Subcutaneous abdominal adipose tissue (tissue), 5 donors: ENCODE results near the gene PPP3CA.

ENCODE experiments used
- H3K27ac ChIP-seq: one replicate; pipeline ENCODE4 v1.7.0; 2013; ENCODE audit warnings: low read depth, mild to moderate bottlenecking, inconsistent platforms, low read length, moderate library complexity
- H3K27me3 ChIP-seq, 5 donors: one replicate each; pipeline ENCODE4 v1.7.0; 2013; ENCODE audit warnings: low read length in 5 of 5, inconsistent platforms in 1 of 5; ENCODE audit not compliant: control insufficient read depth in 5 of 5, insufficient read depth in 4 of 5
- H3K36me3 ChIP-seq, 5 donors: one replicate each; pipeline ENCODE4 v1.7.0; 2013; ENCODE audit warnings: low read length in 5 of 5; ENCODE audit not compliant: control insufficient read depth in 5 of 5, insufficient read depth in 5 of 5
- H3K4me1 ChIP-seq, 5 donors: one replicate each; pipeline ENCODE4 v1.7.0; 2013; ENCODE audit warnings: low read length in 5 of 5, mild to moderate bottlenecking in 3 of 5, moderate library complexity in 1 of 5; ENCODE audit not compliant: control insufficient read depth in 5 of 5, insufficient read depth in 5 of 5
- H3K4me3 ChIP-seq, 5 donors: one replicate each; pipeline ENCODE4 v1.7.0; 2013; ENCODE audit warnings: low read length in 5 of 5, low read depth in 1 of 5
- H3K9ac ChIP-seq, 5 donors: one replicate each; pipeline ENCODE4 v1.7.0; 2013; ENCODE audit warnings: low read length in 5 of 5, mild to moderate bottlenecking in 4 of 5, moderate library complexity in 3 of 5
- H3K9me3 ChIP-seq, 5 donors: one replicate each; pipeline ENCODE4 v1.7.0; 2013; ENCODE audit warnings: low read length in 5 of 5; ENCODE audit not compliant: control insufficient read depth in 5 of 5
- donor health status: healthy.
- donor health status: healthy.
- donor health status: healthy.
- donor health status: healthy.
- donor health status: healthy.

The PPP3CA gene

GRCh38 chr4:101039367-101039766 is 308.0 kb downstream of the PPP3CA start:
- H3K27ac ChIP-seq: no peak overlapping the region
- peaks cover 2 to 15% (median 6%) of the 10 kb centered on the region in 5 donors for H3K36me3 ChIP-seq
- H3K9me3 ChIP-seq: no peaks in the 10 kb centered on the region
- peaks cover 0 to 5% (median 0%) of the 10 kb centered on the region in 5 donors for H3K4me1 ChIP-seq
- no peak overlapping the region for H3K9ac ChIP-seq
- no peaks in the 10 kb centered on the region for H3K27me3 ChIP-seq
- no peak overlapping the region for H3K4me3 ChIP-seq

- Histone ChIP-seq H3K4me1 (peaks cover 0 to 5% (median 0%) of the 10 kb centered on the region in 5 donors), H3K27me3 (no peaks in the 10 kb centered on the region), H3K9ac (no peak overlapping the region), H3K4me3 (no peak overlapping the region), H3K27ac (no peak overlapping the region), H3K9me3 (no peaks in the 10 kb centered on the region), H3K36me3 (peaks cover 2 to 15% (median 6%) of the 10 kb centered on the region in 5 donors)
These were observed 309.4 kb downstream of the PPP3CA start for GRCh38 chr4:101037938-101038413.

GRCh38 chr4:101037249-101037648 is 310.1 kb downstream of the PPP3CA start:
- H3K9me3 ChIP-seq: no peaks in the 10 kb centered on the region
- peaks cover 2 to 15% (median 6%) of the 10 kb centered on the region in 5 donors for H3K36me3 ChIP-seq
- no peak overlapping the region for H3K27ac ChIP-seq
- H3K27me3 ChIP-seq: no peaks in the 10 kb centered on the region
- H3K4me1 ChIP-seq: peaks cover 0 to 5% (median 0%) of the 10 kb centered on the region in 5 donors
- H3K9ac ChIP-seq: no peak overlapping the region
- no peak overlapping the region for H3K4me3 ChIP-seq

- Histone ChIP-seq H3K9ac (no peak overlapping the region), H3K27me3 (no peaks in the 10 kb centered on the region), H3K9me3 (no peaks in the 10 kb centered on the region), H3K4me1 (peaks cover 0 to 5% (median 0%) of the 10 kb centered on the region in 5 donors), H3K27ac (no peak overlapping the region), H3K4me3 (no peak overlapping the region), H3K36me3 (peaks cover 5 to 21% (median 12%) of the 10 kb centered on the region in 5 donors)
These were observed 311.8 kb downstream of the PPP3CA start for GRCh38 chr4:101035487-101035886.

GRCh38 chr4:101033986-101034385 is 313.3 kb downstream of the PPP3CA start:
- H3K9ac ChIP-seq: no peak overlapping the region
- H3K4me1 ChIP-seq: peaks cover 0 to 5% (median 0%) of the 10 kb centered on the region in 5 donors
- H3K27me3 ChIP-seq: no peaks in the 10 kb centered on the region
- H3K4me3 ChIP-seq: no peak overlapping the region
- H3K36me3 ChIP-seq: peaks cover 3 to 14% (median 7%) of the 10 kb centered on the region in 5 donors
- H3K27ac ChIP-seq: no peak overlapping the region
- no peaks in the 10 kb centered on the region for H3K9me3 ChIP-seq

DNA sequence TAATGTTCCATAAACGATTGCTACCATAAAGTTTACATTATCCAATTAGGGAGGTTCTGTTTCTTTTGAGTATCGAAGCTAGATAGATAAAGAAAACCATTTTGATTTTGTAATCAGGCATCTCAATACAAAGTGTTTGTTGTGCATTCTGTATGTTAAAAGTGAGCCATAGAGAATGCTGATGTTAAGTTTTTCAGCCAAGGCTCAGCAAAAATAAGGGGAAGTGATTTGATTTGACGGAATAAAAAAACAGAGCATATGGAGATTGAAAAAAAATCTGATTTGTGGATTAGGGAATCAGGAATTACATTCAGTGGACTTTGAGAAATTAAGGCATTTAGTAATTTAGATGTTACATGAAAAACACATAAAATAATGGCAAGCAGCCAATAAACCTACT is 314.8 kb downstream of the PPP3CA start:
- Histone ChIP-seq H3K9ac (no peak overlapping the region), H3K9me3 (no peaks in the 10 kb centered on the region), H3K27me3 (no peaks in the 10 kb centered on the region), H3K4me3 (no peak overlapping the region), H3K36me3 (peaks cover 3 to 9% (median 6%) of the 10 kb centered on the region in 5 donors), H3K27ac (no peak overlapping the region), H3K4me1 (no peaks in the 10 kb centered on the region)

- H3K9ac ChIP-seq: no peak overlapping the region
- no peaks in the 10 kb centered on the region for H3K9me3 ChIP-seq
- no peak overlapping the region for H3K4me3 ChIP-seq
- no peaks in the 10 kb centered on the region for H3K4me1 ChIP-seq
- H3K27me3 ChIP-seq: no peaks in the 10 kb centered on the region
- no peak overlapping the region for H3K27ac ChIP-seq
- peaks cover 5 to 8% (median 5%) of the 10 kb centered on the region in 5 donors for H3K36me3 ChIP-seq
These were observed 315.4 kb downstream of the PPP3CA start for GRCh38 chr4:101031971-101032370.

- no peaks in the 10 kb centered on the region for H3K4me1 ChIP-seq
- H3K4me3 ChIP-seq: no peak overlapping the region
- peaks cover 5 to 19% (median 19%) of the 10 kb centered on the region in 5 donors for H3K36me3 ChIP-seq
- H3K27me3 ChIP-seq: no peaks in the 10 kb centered on the region
- H3K9me3 ChIP-seq: no peaks in the 10 kb centered on the region
- no peak overlapping the region for H3K9ac ChIP-seq
- H3K27ac ChIP-seq: no peak overlapping the region
These were observed 318.4 kb downstream of the PPP3CA start for GRCh38 chr4:101028886-101029285.

GRCh38 chr4:101027721-101028120 is 319.6 kb downstream of the PPP3CA start:
- no peak overlapping the region for H3K27ac ChIP-seq
- no peak overlapping the region for H3K9ac ChIP-seq
- no peaks in the 10 kb centered on the region for H3K9me3 ChIP-seq
- H3K4me3 ChIP-seq: no peak overlapping the region
- H3K36me3 ChIP-seq: peaks cover 5 to 21% (median 20%) of the 10 kb centered on the region in 5 donors
- no peaks in the 10 kb centered on the region for H3K27me3 ChIP-seq
- no peaks in the 10 kb centered on the region for H3K4me1 ChIP-seq

GRCh38 chr4:101025755-101026154 is 321.6 kb downstream of the PPP3CA start:
- Histone ChIP-seq H3K27me3 (no peaks in the 10 kb centered on the region), H3K4me1 (peaks cover 0 to 11% (median 0%) of the 10 kb centered on the region in 5 donors), H3K36me3 (peaks cover 4 to 22% (median 19%) of the 10 kb centered on the region in 5 donors), H3K9me3 (no peaks in the 10 kb centered on the region), H3K4me3 (no peak overlapping the region), H3K27ac (no peak overlapping the region), H3K9ac (no peak overlapping the region)
